HG03060 (cell line): ENCODE data around the gene SRMS.
"Not testable (repeated sequence)": the region's sequence is repeated elsewhere in the genome, so short reads cannot be mapped to it uniquely, and the experiment has no call there.

Source experiments
- ATAC-seq: cut with Tn5 transposase; IDR thresholded peaks from one replicate; pipeline ENCODE4 v1.9.1; 2021; ENCODE audit warnings: low read depth, moderate number of reproducible peaks; ENCODE audit not compliant: unreplicated experiment

Gene SRMS

GRCh38 chr20:63527184-63527583 lies 20.4 kb downstream of the SRMS start:
- no peak for ATAC-seq

- no peak for ATAC-seq
These were observed 21.6 kb downstream of the SRMS start for GRCh38 chr20:63525971-63526370.

- ATAC-seq, result no peak
These were observed 22.4 kb downstream of the SRMS start for GRCh38 chr20:63525185-63525584.

GRCh38 chr20:63522981-63523611 lies 24.5 kb downstream of the SRMS start:
- no peak for ATAC-seq

GRCh38 chr20:63522091-63522868 lies 25.3 kb downstream of the SRMS start:
- ATAC-seq, result no peak

GRCh38 chr20:63521602-63522001 lies 25.9 kb downstream of the SRMS start:
- no peak for ATAC-seq

- no peak for ATAC-seq
These were observed 26.5 kb downstream of the SRMS start for GRCh38 chr20:63520934-63521601.

- ATAC-seq, result no peak
These were observed 27.0 kb downstream of the SRMS start, which contains the start of gene PPDPF for GRCh38 chr20:63520504-63520933. Gene PPDPF, plus strand, starts transcription at chr20:63520765. Its CDS starts 544 bp downstream, at chr20:63521309.

GRCh38 chr20:63519668-63520503 lies 27.7 kb downstream of the SRMS start:
- ATAC-seq, result no peak

GRCh38 chr20:63518946-63519667 lies 28.4 kb downstream of the SRMS start:
- ATAC-seq, result no peak

GRCh38 chr20:63518351-63518861 lies 29.1 kb downstream of the SRMS start:
- no peak for ATAC-seq

GRCh38 chr20:63517376-63518309 lies 29.9 kb downstream of the SRMS start:
- ATAC-seq, result no peak

GRCh38 chr20:63514520-63514919 lies 33.0 kb downstream of the SRMS start:
- not testable (repeated sequence) for ATAC-seq

- ATAC-seq, result no peak
These were observed 34.3 kb downstream of the SRMS start for GRCh38 chr20:63513207-63513606.

- no peak for ATAC-seq
These were observed 38.4 kb downstream of the SRMS start for GRCh38 chr20:63509088-63509564.

- ATAC-seq, result no peak
These were observed 39.3 kb downstream of the SRMS start for GRCh38 chr20:63508072-63508768.

- no peak for ATAC-seq
These were observed 40.3 kb downstream of the SRMS start for GRCh38 chr20:63507083-63507743.
